GM21723 (cell line): ENCODE measurements around the gene NTNG1.
"Not testable (repeated sequence)": the region's sequence is repeated elsewhere in the genome, so short reads cannot be mapped to it uniquely, and the experiment has no call there.

ENCODE experiments used
- ATAC-seq: cut with Tn5 transposase; IDR thresholded peaks from one replicate; pipeline ENCODE4 v1.9.1; 2021; ENCODE audit warnings: mild to moderate bottlenecking, moderate library complexity; ENCODE audit not compliant: unreplicated experiment

Gene NTNG1

DNA sequence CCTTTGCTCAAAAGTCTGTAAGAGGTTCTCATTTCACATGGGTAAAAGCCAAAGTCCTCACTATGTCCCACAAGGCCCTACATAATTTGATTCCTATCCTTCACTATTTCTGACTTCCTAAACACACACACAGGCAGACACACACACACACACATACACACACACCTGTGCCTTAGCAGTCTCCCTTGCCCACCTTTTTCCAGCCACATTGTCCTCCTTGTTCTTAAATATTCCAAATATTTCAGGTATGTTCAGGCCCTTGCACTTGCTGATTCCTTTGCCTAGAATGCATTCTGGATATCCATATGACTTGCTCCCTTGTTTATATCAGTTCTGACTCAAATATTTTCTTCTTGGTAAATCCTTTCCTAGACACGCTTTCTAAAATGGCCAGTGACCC is 54.6 kb downstream of the NTNG1 start:
- ATAC-seq, result no peak

GRCh38 chr1:107196973-107197562 is 56.2 kb downstream of the NTNG1 start:
- ATAC-seq, result peak; percentile 97

GRCh38 chr1:107198561-107198960 is 57.7 kb downstream of the NTNG1 start:
- no peak for ATAC-seq

- ATAC-seq, result no peak
These were observed 59.8 kb downstream of the NTNG1 start for GRCh38 chr1:107200631-107201030.

DNA sequence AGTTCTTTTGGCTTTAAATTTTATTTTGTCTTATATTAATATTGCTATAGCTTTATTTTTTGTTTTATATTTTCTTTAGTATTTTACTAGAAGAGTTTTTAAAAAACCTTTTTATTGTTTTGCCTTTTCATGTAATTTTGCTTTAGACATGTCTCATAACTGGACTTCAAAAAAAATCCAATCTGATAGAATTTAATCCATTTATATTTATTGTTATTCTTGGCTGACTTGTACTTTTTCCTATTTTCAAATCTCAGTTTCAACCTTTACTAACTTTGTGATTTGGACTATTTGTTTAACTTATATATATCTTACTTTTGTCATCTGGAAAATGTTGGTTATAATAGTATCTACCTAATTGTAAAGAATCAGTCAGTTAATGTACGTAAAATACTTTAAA is 61.2 kb downstream of the NTNG1 start:
- no peak for ATAC-seq

- no peak for ATAC-seq
These were observed 72.4 kb downstream of the NTNG1 start for GRCh38 chr1:107213225-107213624.

- no peak for ATAC-seq
These were observed 79.2 kb downstream of the NTNG1 start for GRCh38 chr1:107220036-107220435.

- no peak for ATAC-seq
These were observed 84.9 kb downstream of the NTNG1 start for GRCh38 chr1:107225706-107226105.

- ATAC-seq, result no peak
These were observed 88.0 kb downstream of the NTNG1 start for GRCh38 chr1:107228704-107229371.

- no peak for ATAC-seq
These were observed 88.9 kb downstream of the NTNG1 start for GRCh38 chr1:107229711-107230110.

DNA sequence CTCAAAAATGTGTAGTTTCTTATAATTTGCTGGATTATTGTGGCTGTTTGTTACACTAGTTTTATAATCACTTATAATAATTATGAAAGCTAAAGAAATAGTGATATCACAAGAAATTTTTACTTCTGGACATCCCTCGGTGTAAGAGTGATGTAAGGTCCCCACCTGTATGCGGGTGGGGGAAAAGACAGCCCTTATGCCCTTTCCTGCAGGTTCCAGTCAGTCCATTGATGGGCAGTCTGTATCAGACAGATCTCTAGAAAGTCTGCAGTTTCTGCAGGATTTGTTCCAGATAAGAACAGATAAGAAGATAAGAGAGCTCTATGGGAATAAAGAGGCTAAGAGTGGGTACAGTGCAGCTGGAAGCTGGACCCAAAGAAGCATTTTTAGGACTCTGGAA is 89.3 kb downstream of the NTNG1 start:
- no peak for ATAC-seq

- ATAC-seq, result no peak
These were observed 90.5 kb downstream of the NTNG1 start for GRCh38 chr1:107231291-107231690.

- no peak for ATAC-seq
These were observed 91.6 kb downstream of the NTNG1 start for GRCh38 chr1:107232426-107232825.

- ATAC-seq, result not testable (repeated sequence)
These were observed 95.9 kb downstream of the NTNG1 start for GRCh38 chr1:107236760-107237159.

DNA sequence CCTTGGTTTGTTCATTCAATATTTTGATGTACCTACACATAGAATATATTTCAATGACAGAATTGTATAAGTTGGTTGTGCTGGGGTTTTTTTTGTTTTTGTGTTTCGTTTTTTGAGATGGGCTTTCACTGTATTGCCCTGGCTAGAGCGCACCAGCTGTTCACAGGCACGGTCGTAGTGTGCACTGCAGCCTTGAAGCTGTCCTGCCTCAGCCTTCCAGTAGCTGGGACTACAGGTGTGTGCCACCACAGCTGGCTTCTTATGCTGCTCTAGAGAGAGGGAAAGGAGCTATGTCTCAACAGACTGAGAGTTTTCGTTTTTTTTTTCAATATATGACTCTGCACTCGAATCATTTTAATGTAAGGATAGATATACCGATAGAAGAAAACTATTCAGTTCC is 102.6 kb downstream of the NTNG1 start:
- no peak for ATAC-seq

DNA sequence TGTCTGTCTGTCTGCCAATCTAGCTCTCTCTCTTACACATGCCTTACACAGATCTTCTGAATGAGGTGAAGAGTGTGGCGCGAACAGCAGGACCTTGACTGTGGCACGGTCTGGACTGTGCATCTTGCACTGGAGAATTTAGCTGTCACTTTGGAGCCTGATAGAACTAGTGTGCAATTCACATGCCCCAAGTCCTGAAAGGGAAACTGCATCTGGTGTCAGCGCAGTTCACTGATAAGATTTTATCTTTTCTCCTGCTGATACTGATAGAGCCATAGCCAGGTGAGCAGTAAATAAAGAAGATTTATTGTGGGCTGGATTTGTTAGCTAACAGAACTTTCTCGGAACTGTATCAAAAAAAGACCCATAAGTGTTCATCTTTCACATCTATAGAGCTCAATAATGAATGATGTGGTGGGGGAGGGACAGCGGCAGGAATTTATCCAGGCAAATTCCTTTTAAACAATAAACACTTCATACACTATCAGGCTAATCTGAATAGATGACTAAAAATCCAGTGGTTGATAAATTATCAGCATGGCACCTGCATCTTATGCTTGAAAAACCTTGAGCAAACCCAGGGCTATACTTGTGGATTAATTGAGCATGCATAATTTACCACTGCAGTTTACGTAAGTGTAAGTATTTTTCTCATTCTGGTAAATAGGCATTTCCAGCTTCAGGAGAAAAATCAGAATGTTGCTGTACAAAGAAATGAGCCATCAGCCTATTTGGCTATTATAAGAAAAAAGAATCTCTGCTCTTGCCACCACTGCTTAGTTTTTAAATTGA is 104.1 kb downstream of the NTNG1 start:
- ATAC-seq, result no peak

DNA sequence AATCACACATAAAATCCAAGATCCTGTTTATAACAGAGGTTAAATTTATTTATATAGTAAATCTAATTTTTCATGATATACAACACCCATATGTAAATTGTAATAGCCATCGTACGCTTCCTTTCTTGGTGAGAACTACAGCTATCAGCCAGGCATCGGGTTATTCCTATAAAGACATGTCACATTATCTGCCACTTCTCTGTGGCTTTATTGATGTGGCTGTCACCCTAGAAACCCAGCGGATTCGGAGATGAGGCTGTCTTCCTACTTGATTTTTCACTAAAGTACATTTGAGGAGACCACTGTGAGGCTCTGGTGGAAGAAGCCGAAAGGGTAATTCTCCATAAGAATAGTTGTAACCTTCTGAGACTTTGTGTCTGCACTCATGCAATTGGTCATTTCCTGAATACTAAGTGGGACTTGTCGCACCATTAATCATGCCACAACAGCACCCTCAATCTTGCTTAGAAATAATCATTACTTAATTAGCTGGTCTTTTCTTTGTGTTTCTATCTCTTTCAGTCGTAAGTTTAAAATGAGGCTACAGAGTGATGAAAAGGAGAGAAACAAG is 106.0 kb downstream of the NTNG1 start:
- ATAC-seq, result peak; percentile 48

DNA sequence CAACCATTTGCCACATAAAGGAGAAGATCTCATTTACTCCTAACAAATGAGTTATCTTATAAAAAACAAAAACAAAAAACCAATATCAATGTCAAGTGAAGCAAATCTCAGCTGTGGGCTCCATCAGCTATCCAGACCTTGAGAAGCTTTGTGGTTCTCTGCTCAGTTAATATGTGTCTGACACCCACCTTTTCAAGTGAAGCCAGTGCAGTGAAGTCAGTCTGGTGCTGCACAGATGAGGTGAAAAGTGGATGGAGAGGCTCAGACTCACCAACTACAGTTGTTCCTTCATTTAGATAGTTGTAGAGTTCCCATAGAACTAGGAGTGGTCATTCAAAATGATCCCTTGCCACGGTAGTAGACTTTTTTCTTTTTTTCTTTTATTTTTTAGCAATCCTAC is 106.8 kb downstream of the NTNG1 start:
- ATAC-seq, result no peak

- ATAC-seq, result no peak
These were observed 109.3 kb downstream of the NTNG1 start for GRCh38 chr1:107250169-107250568.

DNA sequence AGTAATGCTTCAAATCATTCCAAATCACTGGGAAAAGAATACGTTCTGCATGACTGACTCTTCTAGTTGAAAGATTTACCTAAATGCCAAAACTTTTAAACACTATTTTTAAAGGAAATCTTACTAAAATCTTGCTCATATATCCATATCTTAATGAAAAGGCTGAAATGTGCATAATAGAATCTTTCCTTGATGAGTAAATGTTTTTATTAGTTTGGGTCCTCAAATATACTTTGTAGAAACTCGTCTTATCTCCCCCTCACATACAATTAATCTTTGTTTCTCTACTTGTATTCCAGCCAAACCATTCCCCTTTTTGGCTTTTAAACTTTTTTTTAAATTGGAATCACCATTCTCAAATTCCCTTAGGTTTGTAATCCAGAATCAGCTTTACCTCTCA is 110.2 kb downstream of the NTNG1 start:
- ATAC-seq, result no peak

GRCh38 chr1:107251839-107252238 is 111.0 kb downstream of the NTNG1 start:
- ATAC-seq, result no peak

DNA sequence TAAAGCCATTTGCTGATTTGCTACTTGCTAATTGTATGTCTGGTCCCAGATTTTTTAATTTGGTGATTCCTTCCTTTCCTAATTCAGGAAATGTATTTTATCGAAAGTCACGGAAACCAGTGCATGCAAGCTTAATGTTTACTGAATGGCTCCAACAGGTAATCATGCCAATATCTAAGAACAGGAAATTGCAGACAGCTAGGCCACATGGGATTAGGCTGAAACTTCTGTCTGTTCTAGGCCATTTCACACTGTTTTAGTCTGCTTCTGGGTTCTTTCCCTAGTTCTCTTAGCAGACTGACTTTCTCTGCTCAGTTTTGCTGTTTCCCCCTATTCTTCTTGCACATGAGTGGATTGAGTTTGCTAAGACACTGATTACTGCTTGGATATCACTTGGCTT is 111.4 kb downstream of the NTNG1 start:
- ATAC-seq, result no peak
